Bronchial epithelial cell (primary cell): ENCODE measurements around the gene MSH2. TPM values are rescaled to one million over a fixed set of nuclear protein-coding genes. Genes with fewer than 3 reads are reported as not detected.
A peak's percentile ranks its signal among the peaks of the same experiment; 100 is the strongest.

Experiments
- DNase-seq: peaks from one replicate; pipeline ENCODE4 v3.0.0-alpha.2; 2010; ENCODE audit warnings: low read depth
- FAIRE-seq: peaks from 2 replicates; lab custom pipeline; 2011; peaks lifted over from hg19 to GRCh38; lab: Jason Lieb, UNC
- H3K27me3 ChIP-seq: 2 replicates; pipeline ENCODE4 v1.5.1; 2011; ENCODE audit warnings: low read length; ENCODE audit not compliant: control insufficient read depth, insufficient read depth
- H3K36me3 ChIP-seq: 2 replicates; pipeline ENCODE4 v1.5.1; 2011; ENCODE audit warnings: low read length; ENCODE audit not compliant: control insufficient read depth, insufficient read depth
- H3K4me3 ChIP-seq: 2 replicates; pipeline ENCODE4 v1.5.1; 2011; ENCODE audit warnings: mild to moderate bottlenecking, low read depth, low read length, control low read depth
- total RNA-seq: library from RNA; depleted of rRNA; stranded (reverse); fragments of >200 nt; gene quantifications from 2 replicates; pipeline ENCODE4 v1.2.1, GENCODE V29; 2014
- TF ChIP-seq, protein P1 (sequence below): IDR thresholded peaks from 2 replicates; pipeline ENCODE4 v1.5.1; 2011; ENCODE audit warnings: mild to moderate bottlenecking, moderate library complexity, low read length, control low read depth, inconsistent platforms; ENCODE audit not compliant: insufficient read depth, severe bottlenecking

MSH2 gene
- total RNA-seq, 1 donor from 2014 or later = 10.0 TPM

DNA sequence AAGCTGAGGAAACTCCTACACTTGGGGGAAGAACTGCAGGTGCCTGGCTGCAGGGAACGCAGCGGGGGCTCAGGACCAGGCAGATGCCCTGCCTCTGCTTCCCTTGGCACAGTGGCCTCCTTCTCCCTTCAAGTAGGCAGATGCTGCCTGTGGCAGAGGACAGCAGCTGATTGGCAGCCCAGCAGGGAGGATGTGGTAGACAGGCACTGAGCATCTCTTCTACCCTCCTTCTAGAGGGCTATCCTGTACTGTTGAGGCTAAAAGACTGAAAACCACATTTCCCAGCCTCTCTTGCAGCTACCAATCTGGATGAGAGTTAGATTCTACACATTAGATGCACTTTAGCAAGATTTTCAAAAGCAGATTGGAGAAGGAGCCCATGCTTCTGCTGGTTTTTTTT lies 105.7 kb downstream of the MSH2 start:
- Histone ChIP-seq H3K36me3 (no peaks in the 10 kb centered on the region), H3K4me3 (no peak overlapping the region), H3K27me3 (no peaks in the 10 kb centered on the region)
- TF ChIP-seq, protein P1, sequence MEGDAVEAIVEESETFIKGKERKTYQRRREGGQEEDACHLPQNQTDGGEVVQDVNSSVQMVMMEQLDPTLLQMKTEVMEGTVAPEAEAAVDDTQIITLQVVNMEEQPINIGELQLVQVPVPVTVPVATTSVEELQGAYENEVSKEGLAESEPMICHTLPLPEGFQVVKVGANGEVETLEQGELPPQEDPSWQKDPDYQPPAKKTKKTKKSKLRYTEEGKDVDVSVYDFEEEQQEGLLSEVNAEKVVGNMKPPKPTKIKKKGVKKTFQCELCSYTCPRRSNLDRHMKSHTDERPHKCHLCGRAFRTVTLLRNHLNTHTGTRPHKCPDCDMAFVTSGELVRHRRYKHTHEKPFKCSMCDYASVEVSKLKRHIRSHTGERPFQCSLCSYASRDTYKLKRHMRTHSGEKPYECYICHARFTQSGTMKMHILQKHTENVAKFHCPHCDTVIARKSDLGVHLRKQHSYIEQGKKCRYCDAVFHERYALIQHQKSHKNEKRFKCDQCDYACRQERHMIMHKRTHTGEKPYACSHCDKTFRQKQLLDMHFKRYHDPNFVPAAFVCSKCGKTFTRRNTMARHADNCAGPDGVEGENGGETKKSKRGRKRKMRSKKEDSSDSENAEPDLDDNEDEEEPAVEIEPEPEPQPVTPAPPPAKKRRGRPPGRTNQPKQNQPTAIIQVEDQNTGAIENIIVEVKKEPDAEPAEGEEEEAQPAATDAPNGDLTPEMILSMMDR = no peak
- no peak for DNase-seq
- no peak for FAIRE-seq

DNA sequence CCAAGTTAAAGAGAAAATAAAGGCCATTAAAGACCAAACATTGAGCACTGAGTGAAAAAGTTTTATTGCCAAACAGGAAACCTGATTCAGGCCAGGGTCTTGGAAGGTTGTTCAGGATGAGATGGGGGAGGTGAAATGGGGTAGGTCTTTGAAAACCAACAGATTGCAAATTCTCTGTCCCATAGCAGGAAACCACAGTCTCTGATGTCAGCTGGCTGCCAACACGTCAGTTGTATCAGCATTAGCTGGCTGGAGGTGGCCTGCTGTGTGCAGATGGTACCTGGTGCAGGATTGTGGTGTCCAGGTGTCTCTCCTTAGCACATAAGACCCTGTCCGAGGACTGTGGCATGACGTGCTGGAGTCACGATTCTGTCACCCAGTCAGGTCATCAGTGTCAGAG lies 106.3 kb downstream of the MSH2 start:
- FAIRE-seq = peak; percentile 43
- Histone ChIP-seq H3K4me3 (no peak overlapping the region), H3K36me3 (no peaks in the 10 kb centered on the region), H3K27me3 (no peaks in the 10 kb centered on the region)
- TF ChIP-seq, protein P1 = no peak
- DNase-seq = no peak

DNA sequence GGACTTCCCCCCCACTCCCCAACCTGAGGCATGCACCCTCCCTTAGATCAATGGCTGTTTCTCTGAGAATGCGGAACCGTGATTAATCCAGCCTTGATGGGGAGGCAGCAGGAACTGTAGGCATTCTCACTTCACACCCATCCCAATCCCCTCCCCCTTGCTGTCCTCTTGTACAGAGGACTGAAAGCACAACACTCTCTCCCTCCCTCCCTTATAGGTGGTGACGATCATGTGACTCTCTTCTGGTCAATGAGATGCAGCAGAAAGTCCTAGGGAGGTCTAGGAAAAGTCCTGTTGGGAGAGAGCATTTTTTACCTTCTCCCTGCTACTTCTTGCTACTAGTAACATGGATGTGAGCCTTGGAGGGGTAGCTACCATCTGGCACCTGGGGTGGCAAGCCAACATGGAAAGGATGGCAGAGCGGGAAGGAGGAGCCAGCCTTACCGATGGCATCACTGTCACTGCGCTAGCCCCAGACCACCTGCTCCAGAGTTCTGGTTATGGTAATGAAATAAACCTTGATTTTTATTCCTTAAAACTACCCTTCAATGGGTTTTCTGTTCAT lies 106.9 kb downstream of the MSH2 start:
- DNase-seq = no peak
- TF ChIP-seq, protein P1 = no peak
- no peak for FAIRE-seq
- Histone ChIP-seq H3K4me3 (no peak overlapping the region), H3K36me3 (no peaks in the 10 kb centered on the region), H3K27me3 (no peaks in the 10 kb centered on the region)

DNA sequence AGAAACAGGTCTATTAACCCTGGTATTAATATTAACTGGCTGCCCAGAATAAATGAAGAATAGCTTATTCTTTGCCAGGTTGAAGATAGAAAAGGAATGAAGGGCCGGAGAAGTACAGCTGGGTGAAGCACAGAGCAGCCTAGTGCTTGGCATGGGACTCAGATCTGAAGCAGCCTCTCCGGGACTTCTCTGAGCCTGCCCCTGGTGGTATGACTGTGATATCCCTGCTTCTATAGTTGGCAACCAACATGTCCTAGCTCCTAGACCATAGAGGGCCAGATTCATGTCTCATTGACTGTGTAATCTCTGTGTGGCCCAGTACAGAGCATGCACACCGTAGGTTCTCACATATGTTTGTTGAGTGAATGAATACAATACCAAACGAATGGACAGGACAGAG lies 107.8 kb downstream of the MSH2 start:
- FAIRE-seq (no peak), DNase-seq (no peak)
- TF ChIP-seq, protein P1 = no peak
- H3K27me3 ChIP-seq = no peaks in the 10 kb centered on the region
- H3K4me3 ChIP-seq = no peak overlapping the region
- H3K36me3 ChIP-seq = no peaks in the 10 kb centered on the region

DNA sequence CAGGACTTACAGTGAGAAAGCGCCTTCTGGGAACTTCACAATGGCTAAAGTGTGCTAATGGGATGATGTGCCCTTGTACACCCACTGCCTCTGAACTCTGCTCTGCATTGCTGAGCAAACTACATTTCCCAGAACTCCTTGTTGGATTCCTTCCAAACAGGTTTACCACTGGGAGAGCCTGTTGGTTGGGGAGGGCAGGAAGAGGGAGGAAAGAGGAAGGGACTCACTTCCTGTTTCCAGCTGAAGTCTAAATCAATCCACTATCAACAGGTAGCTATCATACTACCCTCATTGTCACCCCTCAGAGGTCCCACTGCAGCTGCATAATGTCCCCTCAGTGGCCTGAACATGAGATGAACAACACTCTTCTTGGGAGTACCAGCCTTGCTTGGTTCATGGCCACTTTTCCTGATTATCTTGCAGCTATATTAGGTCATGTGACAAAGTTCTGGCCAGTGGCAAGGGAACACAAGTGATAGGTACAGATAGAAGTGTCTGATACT lies 109.7 kb downstream of the MSH2 start:
- TF ChIP-seq, protein P1 = no peak
- Histone ChIP-seq H3K27me3 (no peaks in the 10 kb centered on the region), H3K36me3 (no peaks in the 10 kb centered on the region), H3K4me3 (no peak overlapping the region)
- DNase-seq (peak; percentile 59), FAIRE-seq (no peak)

DNA sequence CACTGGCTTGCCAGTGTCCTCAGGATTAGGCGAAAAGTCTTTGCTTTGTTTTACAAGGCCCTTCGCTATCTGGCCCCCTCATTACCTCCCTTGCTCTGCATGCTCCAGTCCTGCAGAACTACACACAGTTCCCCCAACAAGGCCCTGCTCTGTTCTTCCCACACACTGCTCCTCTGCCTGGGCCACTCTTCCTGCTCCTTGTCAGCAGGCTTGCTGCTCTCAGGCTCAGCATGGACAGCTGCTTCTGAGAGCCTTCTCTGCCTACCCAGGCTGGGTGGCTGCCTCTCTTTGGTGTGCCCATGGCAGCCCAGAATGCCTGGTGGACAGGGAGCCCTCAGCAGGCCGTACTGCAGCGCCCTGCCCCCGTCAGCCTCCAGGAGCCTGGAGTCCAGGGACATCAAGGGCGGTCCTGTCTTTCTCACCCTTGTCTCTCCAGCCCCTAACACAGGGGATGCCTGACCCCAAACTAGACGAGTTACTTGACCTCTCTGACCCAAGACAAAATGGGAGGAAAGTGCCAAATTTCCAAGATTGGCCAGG lies 111.1 kb downstream of the MSH2 start:
- FAIRE-seq = no peak

More for the DNA sequence above, 111.1 kb downstream of the MSH2 start:
- H3K27me3 ChIP-seq = no peaks in the 10 kb centered on the region
- no peaks in the 10 kb centered on the region for H3K36me3 ChIP-seq
- DNase-seq = no peak
- H3K4me3 ChIP-seq = no peak overlapping the region
- TF ChIP-seq, protein P1 = no peak
